GM21381 (cell line): ENCODE measurements around the gene C12orf60.
A peak's percentile ranks its signal among the peaks of the same experiment; 100 is the strongest.
"Not testable (repeated sequence)": the region's sequence is repeated elsewhere in the genome, so short reads cannot be mapped to it uniquely, and the experiment has no call there.

ENCODE experiments used
- ATAC-seq: cut with Tn5 transposase; IDR thresholded peaks from one replicate; pipeline ENCODE4 v1.9.1; 2021; ENCODE audit warnings: mild to moderate bottlenecking, moderate library complexity; ENCODE audit not compliant: unreplicated experiment

Gene C12orf60, protein sequence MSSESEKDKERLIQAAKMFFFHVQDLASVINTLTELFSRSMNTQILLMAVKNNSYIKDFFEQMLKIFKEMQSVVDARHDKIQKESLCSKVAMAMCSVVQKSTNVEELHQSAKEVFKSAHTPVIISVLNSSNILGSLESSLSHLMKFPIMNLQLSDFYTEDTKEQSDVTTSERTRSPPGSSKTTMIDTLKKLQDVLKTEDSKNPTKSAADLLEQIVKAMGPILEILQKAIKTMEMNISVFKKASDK

DNA sequence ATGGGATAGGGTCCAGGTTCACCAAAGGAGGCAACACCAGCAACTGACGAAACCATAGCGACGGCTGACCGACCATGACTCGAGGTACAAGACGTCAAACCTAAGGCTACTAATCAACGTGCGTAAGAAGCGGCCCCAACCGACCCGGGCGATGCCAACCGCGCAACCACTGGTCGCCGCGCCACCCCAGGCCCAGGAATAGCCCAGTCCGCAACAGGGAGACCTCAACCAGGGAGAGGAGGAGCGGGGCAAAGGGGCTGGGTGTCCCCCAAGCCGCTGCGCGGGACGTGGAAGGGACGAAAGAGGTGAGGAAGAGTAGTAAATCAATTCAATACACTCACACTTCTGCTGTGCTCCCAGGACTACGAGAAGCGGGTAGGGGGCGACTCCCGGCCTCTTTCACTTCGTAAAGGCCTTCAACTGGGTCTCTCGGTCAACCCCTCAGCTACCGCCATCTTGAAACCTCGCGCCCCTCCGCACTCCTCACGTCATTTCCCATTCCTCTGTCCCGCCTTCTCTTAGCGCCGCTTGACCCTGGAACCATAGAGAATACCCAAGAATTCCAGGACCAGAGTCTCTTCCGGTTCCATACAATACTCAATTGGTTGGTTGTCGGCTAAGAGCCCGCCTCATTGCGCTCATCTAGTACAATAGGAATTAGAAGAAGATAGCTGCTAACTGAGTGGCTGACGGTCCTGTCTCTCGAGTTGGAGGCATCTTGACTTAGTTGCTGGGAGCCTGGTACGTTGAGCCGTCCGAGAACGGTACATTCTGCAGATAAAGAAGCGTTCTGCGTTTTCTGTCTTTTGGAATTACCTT, at the start of gene C12orf60, which contains the start of gene WBP11:
Gene C12orf60 (plus strand): TSS at position 660 of the 819 bp plus-strand sequence. CDS start 19,266 bp downstream, outside the sequence.
Gene WBP11 (minus strand): TSS at position 468 of the 819 bp plus-strand sequence. CDS start 2,095 bp downstream, outside the sequence.
- peak; percentile 99 for ATAC-seq

DNA sequence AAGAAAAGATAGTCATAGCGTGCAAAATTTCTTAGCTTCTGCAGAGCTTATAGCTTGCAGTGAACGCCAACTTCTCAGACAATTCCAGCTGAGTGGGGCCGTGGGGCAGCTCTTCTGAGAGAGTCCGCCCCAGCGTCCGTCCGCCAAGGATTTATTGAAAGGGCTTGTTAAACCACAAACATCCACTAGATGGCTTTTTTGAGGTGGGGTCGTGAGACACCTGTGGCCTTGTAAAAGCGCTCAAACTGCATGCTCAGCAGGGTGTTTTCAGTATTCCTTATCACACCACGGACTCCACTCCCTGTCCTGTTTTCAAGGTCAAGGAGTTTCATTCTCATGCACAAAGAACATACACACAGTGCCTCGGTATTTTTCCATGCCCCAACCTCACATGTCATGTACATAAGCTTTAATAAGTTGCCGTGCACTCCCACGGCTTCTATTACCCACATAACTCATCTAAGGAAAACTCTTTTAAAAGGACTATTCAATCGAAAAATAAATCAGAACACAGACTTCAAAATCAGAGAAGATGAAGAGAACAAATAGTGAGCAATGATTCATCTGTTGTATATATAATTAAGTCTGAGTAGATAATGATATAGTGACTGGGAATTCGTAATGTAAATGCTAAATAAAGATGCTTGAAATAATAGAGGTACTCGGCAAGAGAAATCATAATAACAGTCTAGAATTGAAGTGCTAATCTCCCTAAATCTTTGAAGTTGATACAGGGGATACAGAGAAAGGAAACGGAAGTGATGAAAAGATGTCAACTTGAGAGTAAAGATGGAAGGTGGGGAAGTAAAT, 46.9 kb upstream of the C12orf60 start:
- ATAC-seq, result no peak

DNA sequence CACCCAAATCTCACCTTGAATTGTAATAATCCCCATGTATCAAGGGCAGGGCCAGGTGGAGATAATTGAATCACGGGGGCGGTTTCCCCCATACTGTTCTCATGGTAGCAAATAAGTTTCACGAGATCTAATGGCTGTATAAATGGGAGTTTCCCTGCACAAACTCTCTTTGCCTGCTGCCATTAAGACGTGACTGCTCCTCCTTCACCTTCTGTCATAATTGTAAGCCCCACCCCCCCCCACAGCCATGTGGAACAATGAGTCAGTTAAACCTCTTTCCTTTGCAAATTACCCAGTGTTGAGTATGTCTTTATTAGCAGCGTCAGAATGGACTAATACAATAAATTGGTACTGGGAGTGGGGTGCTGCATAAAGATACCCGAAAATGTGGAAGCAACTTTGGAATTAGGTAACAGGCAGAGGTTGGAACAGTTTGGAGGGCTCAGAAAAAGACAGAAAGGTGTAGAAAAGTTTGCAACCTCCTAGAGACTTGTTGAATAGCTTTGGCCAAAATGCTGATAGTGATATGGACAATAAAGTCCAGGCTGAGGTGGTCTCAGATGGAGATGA, 43.7 kb upstream of the C12orf60 start:
- ATAC-seq, result not testable (repeated sequence)

DNA sequence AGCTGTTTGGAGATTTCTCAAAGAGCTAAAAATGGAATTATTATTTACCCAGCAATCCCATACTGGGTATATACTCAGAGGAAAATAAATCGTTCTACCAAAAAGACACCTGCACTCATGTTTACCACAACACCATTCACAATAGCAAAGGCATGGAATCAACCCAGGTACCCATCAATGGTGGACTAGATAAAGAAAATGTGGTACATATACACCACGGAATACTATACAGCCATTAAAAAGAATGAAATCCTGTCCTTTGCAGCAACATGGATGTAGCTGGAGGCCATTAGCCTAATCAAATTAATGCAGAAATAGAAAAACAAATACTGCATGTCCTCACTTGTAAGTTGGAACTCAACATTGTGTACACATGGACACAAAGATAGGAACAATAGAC, 38.1 kb upstream of the C12orf60 start:
- no peak for ATAC-seq

DNA sequence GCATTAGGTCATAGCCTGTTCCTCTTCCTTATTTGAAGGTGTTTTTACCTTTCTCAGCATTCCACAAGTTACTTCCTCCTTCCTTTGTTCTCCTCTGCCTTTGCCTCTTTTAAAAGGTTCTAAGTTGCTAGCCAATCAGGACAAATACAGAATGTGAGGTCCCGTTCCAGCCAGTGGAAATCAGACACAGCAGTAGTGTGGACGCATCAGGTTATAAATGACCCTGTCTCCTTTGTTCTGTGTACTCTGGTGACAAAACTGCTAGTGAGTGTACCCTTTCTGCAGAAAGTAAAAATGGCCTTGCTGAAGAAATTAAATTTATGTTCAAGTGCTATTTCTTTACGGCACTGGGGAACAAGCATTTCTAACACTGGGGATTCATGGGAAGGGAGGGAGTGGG, 37.5 kb upstream of the C12orf60 start:
- not testable (repeated sequence) for ATAC-seq

DNA sequence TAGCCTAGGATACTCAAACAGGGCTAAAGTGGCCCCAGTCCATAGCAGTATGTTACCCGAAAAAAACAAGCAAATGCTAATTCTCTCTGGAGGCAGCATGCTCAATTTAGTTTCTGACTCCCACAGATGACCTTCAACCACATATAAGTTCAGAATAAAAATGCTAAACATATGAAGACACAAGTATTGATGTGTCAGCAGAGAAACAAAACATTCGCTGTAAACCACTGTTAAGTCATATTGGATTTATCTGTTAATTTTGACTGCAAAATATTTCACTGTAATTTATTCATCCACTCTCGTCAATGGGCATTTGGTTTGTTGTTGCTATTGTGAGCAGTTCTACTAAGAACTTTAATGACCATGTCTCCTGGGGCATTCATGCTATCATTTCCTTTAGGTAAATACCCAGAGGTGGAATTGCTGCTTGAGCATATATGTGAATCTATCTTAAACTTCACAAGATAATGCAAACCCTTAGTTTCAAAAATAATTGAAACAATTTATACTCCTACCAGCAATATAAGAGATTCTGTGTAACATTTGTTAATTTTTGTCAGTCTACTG, 36.7 kb upstream of the C12orf60 start:
- no peak for ATAC-seq

DNA sequence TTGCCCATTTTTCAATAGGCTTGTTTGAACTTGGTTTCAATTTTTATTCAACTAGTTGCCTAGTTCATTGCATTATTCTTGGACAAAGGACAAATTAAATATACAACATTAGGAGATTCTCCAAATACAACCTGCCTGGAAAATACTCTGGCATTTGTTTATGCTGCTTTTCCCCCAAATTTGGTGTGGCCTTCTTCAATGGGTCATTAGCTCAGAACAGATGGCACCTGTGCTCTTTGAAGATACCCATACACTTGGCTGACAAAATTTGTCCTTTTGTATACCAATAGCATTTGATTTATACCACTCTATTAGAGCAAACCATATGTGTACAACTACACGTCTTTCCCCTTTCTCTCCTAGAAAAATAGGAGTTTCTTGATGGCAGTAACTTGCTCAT, 35.9 kb upstream of the C12orf60 start:
- ATAC-seq, result no peak

DNA sequence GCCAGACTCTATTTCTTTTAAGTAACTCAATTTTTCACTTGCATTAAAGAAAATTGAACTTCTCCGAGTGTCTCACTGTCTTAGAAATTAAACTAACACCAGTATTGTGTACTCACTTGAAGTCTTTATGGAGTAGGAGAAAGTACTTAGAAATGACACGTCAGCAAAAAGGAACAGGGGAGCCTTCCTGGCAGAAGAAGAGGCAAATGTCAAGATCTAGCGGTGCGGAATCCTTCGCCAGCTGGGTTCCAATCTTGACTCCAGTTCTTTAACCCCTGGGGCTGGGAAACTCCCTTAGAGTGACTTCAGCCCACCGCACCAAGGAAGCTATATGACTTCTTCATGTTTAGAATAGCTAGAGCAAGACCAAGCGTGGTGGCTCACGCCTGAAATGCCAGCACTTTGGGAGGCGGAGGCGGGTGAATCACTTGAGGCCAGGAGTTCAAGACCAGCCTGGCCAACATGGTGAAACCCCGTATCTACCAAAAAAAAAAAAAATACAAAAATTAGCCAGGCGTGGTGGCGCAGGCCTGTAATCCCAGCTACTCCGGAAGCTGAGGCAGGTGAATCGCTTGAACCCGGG, 34.6 kb upstream of the C12orf60 start:
- ATAC-seq, result no peak

DNA sequence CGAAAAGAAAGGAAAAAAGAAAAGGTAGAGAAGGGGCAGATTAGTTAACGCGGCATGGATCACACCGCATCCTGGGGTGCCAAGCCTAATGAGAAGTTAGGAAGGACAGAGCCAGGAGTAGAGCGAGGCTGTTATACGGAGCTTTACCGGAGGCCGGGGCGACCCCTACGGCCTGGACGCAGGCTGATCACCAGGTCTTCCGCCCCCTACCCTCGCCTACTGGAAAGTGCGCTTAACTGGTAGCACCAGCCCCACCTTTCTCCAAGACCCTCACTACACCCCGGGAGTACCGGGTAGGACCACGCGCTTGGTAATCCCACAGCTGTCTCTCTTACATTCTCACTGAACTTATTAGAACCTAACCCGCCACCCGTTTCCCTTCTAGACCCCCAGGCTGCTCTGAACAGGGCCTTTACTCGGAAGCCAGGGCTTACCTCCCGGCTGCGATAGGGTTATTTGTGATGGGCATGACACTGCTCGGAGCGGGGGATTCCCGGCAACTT, 34.0 kb upstream of the C12orf60 start:
- ATAC-seq, result no peak

DNA sequence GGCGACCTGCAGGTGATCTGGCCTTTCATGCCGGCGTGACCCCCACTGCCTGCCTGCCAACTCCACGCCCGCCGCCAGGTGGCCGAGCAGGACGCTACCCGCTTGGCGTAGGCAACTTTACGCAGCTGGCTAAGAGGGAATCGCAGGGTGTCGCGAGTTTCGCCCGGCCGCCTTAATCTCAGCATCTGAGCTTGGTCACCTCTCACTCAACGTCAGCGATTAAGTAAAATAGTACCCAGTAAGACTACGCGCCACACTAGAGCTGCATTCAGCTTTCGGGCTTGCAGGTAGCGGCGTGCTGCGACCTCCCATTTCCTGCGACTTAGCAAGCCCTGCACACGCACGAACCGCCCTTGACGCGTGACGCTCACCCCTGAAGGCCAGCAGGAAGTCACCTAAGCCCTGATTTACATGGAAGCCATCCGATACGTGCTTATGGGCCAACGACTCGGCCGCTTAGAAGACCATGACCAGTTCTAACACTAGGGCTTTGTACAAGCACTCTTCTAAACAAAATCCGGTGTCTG, 33.4 kb upstream of the C12orf60 start:
- ATAC-seq, result peak; percentile 33

DNA sequence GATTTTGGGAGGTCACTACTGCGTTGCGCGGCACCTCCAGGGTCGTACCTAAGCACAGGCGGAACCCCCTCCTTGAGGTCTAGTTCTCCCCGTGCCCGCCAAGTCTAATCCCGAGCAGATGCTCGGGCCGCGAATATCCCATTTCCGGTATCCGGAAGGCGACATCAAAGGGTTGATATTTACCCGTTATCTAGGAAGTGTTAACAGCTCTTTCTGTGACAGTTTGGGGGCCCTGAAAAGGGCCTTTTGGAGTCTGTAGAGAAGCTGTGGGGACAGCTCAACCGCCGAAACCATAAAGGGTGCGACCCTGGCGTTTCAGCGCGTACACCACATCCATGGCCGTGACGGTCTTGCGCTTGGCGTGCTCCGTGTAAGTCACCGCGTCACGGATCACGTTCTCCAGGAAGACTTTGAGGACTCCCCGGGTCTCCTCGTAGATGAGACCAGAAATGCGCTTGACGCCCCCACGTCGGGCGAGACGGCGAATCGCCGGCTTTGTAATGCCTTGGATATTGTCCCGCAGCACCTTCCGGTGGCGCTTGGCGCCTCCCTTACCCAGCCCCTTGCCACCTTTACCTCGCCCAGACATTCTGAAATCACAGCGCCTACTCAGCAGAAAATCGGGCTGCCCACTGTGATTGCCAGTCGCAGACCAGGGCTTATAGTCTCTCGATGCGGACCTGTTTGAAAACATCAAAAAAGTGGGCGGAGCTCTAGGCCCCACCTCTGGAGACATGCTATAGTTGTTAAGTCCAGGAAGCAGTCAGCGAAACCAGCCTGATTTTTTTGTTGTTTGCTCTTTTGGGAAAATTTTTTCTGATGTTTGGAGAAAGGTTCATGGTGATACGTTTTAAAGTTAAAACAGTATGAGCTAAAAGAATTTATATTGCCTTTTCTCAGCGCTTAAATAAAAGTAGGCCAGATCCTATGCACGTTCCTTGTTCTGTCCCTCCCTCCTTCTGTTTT, 32.7 kb upstream of the C12orf60 start:
- peak; percentile 32 for ATAC-seq

DNA sequence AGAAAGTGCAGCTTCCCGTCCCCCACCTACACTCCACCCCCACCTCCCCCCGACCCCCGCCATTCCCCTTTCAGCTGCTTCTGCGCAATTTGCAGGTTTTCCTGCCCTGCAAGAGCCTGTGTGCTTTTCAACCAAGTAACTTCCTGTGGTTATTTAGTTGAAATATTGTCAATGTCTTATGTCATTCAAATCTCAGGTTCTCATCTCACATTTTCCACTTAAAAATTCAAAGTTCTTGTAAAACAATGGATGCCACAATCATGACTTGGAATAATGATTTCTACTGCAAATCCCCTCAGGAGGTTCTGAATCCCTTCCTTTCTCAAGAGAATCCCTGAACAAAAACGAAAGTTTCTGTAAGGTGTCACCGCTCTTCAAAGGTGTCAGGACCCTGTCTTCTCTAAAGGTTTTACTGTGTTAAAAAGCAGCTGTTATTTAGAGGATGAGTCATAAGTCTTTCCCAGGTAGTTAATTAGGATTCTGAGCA, 31.8 kb upstream of the C12orf60 start:
- no peak for ATAC-seq

DNA sequence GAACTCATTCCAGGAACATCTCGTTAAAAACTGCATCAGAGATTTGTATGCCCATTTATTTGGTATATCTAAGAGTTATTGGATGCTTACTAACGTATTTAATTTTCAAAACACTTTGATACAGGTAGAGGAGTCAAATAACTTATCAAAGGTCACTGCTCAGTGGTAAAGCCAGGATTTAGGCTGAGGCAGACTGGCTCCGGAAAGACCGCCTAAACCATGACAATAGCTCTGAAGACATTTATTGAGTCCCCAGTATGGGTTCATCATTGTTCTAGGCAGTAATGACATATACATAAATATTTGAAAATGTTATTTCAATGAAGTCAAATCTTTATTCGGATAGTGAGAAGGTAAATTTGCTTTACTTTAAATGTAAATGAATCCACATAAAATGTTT, 30.5 kb upstream of the C12orf60 start:
- no peak for ATAC-seq

DNA sequence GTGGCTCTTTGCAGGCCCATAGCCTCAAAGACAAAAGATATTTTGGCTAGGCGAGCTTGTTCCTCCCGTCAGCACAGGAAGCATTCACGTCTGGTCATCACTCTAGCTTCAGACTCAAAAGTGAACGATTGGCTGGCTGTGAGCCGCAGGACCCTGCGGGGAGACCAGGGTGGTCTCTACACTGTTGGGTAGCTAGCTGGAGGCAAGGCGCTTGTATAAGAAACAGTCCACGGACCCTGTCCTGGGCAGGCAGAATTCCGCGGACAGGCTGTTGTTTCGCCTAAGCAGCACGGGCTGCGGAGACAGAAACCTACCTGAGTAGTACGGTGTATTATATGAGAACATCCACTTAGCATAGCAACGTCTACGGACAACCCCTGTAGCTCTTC, 29.8 kb upstream of the C12orf60 start:
- ATAC-seq, result peak; percentile 8

DNA sequence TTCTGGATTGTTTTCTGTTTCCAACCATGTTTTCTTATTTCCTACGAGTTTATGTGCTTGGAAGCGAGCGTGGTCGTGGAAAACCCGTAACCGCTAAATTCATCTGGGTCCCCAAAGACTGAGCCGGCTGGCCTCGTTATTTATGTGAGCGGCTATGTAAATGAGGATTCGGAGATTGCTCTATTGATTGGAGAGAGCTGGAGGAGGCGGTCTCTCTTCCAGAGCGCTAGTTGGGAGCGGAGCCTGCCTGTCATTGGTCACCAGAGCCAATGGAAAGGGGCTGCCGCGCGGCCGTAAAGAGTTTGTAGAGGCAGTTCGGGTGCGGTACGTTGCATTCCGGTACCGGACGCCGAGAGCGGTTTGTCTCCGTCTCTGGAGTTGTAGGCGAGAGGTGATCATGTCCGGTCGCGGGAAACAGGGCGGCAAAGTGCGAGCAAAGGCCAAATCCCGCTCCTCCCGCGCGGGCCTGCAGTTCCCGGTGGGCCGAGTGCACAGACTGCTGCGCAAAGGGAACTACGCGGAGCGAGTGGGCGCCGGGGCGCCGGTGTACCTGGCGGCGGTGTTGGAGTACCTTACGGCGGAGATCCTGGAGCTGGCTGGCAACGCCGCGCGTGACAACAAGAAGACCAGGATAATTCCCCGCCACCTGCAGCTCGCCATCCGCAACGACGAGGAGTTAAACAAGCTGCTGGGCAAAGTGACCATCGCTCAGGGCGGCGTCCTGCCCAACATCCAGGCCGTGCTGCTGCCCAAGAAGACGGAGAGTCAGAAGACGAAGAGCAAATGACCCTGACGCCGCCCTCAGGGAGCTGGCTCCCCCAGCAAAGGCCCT, 29.2 kb upstream of the C12orf60 start:
- ATAC-seq, result peak; percentile 50

DNA sequence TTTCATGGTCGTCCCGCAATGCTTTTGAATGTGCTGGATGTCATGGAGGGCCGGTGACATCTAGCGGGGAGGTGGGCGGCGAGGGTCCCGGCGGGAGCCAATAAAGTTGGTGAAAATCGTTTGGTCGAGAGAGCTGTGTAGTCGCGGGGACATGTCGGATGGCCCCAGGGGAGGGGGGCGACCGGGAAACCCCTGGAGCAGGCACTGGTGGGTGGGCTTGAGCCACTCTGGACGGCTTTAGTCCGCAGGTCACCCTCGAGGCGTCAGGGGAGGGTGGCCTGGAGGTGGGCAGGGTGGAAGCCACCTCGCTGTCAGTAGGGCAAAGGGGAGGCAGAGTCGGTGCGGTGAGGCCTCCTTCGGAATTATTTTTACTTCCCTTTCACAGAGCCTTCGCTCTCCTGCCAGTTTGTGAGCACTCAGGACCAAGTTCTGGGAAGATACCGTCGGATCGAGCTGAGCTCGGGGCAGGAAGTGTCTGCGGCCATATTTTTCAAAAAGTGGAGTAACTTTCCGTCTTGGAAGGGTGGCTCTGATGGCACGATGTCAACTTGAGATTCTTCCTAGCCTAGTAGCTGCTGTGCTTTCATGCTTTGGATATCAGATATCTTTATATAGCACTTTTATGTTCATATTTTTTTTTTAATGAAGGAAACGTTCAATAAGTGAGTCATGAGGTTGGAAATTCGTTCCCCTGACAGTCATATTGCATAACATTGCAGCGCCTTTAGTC, 28.4 kb upstream of the C12orf60 start:
- ATAC-seq, result no peak

DNA sequence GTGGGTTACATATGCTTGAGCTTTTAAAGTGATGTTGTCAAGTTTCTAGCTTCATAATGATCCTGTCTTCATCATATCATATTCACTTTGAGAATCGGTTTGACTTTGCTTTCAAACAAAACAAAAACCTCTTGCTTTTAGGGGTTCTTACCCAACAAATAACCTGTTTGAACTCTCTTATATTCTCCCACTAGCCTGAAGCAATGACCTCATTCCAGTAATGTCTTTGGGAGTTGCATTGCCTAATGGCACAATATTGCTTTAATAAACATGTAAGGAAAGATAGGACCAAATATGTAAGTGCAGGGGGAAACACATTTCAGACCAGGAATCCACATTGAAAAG, 27.9 kb upstream of the C12orf60 start:
- ATAC-seq, result no peak
